ENCODE results near the gene BCAS2. TPM values are rescaled to one million over a fixed set of nuclear protein-coding genes. Genes with fewer than 3 reads are reported as not detected.
"Not testable (repeated sequence)": the region's sequence is repeated elsewhere in the genome, so short reads cannot be mapped to it uniquely, and the experiment has no call there.

Gene BCAS2
- total RNA-seq, 1 experiment from 2014 or later: 13.3 TPM

DNA sequence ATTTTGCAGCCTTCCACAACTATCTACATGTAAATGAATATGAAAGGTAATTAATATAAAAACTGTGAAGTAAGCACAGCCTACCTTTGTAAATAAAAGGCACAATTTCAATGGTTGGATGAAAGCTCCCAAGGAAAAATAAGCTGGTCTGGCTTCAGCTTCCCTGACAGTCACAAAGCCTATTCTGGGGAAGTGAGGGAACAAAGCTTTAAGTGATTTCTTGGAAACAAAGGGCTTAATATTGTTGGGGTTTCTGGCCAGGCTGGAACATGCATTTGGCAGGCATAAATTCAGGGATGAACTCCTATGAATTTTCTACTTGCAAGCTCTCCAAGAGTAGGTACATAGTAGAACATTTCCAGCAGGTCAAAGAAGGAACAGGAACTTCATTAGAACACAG is 17.3 kb downstream of the BCAS2 start:
- DNase-seq (ENCODE audit: low read depth): no peak
- in situ Hi-C loops (cut with HindIII; ENCODE audit: low pct_unique_long_range_greater_than_20kb, low sequenced_read_pairs): no loop called here

DNA sequence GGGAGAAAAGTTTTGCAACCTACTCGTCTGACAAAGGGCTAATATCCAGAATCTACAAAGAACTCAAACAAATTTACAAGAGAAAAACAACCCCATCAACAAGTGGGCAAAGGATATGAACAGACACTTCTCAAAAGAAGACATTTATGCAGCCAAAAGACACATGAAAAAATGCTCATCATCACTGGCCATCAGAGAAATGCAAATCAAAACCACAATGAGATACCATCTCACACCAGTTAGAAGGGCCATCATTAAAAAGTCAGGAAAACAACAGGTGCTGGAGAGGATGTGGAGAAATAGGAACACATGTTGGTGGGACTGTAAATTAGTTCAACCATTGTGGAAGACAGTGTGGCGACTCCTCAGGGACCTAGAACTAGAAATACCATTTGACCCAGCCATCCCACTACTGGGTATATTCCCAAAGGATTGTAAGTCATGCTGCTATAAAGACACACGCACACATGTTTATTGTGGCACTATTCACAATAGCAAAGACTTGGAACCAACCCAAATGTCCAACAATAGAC is 18.4 kb downstream of the BCAS2 start:
- in situ Hi-C loops (cut with HindIII; ENCODE audit: low pct_unique_long_range_greater_than_20kb, low sequenced_read_pairs); DNase-seq (ENCODE audit: low read depth): not testable (repeated sequence)

DNA sequence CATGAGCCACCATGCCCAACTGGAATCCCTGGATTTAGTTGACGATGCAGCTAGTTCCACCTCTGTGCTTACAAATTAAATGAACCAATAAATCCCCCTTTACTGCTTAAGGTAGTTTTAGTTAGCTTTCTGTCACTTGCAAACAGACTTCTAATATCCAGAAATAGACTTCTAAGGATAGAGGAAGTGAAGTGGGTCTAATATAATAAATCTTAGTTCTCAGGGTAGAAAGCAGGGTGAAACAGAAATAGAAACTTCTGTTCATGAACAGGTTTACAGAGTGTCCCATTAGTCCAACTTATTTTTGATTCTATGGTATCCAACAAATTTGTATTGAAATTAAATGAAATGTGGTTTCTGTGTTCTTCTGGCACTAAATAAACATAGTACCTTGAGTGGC is 20.1 kb downstream of the BCAS2 start:
- in situ Hi-C loops (cut with HindIII; ENCODE audit: low pct_unique_long_range_greater_than_20kb, low sequenced_read_pairs): no loop called here
- no peak for DNase-seq (ENCODE audit: low read depth)

GRCh38 chr1:114559356-114559755 is 22.1 kb downstream of the BCAS2 start:
- in situ Hi-C loops (cut with HindIII; ENCODE audit: low pct_unique_long_range_greater_than_20kb, low sequenced_read_pairs): no loop called here
- no peak for DNase-seq (ENCODE audit: low read depth)

- no peak for DNase-seq (ENCODE audit: low read depth)
- in situ Hi-C loops (cut with HindIII; ENCODE audit: low pct_unique_long_range_greater_than_20kb, low sequenced_read_pairs): no loop called here
These were observed 22.9 kb downstream of the BCAS2 start for GRCh38 chr1:114558544-114558943.

- DNase-seq (ENCODE audit: low read depth): no peak
- in situ Hi-C loops (cut with HindIII; ENCODE audit: low pct_unique_long_range_greater_than_20kb, low sequenced_read_pairs): no loop called here
These were observed 26.8 kb downstream of the BCAS2 start for GRCh38 chr1:114554577-114554976.

DNA sequence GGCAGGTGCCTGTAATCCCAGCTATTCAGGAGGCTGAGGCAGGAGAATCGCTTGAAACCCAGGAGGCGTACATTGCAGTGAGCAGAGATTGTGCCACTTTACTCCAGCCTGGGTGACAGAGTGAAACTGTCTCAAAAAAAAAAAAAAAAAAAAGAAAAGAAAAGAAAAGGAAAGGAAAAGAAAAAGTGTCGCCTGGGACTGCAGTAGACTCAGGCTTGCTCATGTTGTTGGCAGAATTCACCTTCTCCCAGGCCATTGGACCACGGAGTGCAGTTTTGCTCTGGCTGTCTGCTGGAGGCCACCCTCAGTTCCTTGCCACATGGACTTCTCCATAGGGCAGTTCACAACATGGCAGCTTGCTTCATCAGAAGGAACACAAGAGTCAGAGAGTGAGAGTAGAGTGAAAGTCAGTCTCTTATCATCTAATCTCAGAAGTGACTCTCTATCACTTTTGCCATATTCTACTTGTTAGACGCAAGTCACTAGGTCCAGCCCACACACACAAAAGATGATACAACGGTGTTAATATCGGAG is 29.2 kb downstream of the BCAS2 start:
- in situ Hi-C loops (cut with HindIII; ENCODE audit: low pct_unique_long_range_greater_than_20kb, low sequenced_read_pairs): no loop called here

GRCh38 chr1:114551400-114551799 is 30.0 kb downstream of the BCAS2 start:
- no peak for DNase-seq (ENCODE audit: low read depth)
- in situ Hi-C loops (cut with HindIII; ENCODE audit: low pct_unique_long_range_greater_than_20kb, low sequenced_read_pairs): no loop called here

More for the DNA sequence above, 29.2 kb downstream of the BCAS2 start:
- no peak for DNase-seq (ENCODE audit: low read depth)

- in situ Hi-C loops (cut with HindIII; ENCODE audit: low pct_unique_long_range_greater_than_20kb, low sequenced_read_pairs): no loop called here
- no peak for DNase-seq (ENCODE audit: low read depth)
These were observed 31.1 kb downstream of the BCAS2 start for GRCh38 chr1:114550336-114550735.

DNA sequence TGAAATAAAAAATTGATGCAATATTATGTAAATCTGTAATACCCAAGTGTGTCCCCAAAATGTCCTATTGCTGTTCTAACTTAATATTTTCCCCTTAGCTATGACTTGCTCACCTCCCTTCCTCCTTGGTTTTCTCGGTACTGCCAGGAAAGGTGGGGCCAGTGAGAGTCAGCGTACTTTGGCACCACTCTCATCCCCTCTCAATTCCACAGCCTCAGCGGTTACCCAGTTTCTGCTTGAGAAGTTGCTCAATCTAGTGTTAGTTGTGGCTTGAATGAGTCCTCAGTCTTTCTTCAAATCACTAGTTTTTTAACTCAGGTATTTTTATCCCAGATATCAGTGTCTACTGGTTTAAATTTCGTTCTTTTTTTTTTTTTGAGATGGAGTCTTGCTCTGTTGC is 32.3 kb downstream of the BCAS2 start:
- DNase-seq (ENCODE audit: low read depth): no peak
- in situ Hi-C loops (cut with HindIII; ENCODE audit: low pct_unique_long_range_greater_than_20kb, low sequenced_read_pairs): no loop called here

GRCh38 chr1:114547076-114547475 is 34.3 kb downstream of the BCAS2 start:
- in situ Hi-C loops (cut with HindIII; ENCODE audit: low pct_unique_long_range_greater_than_20kb, low sequenced_read_pairs): no loop called here
- no peak for DNase-seq (ENCODE audit: low read depth)

DNA sequence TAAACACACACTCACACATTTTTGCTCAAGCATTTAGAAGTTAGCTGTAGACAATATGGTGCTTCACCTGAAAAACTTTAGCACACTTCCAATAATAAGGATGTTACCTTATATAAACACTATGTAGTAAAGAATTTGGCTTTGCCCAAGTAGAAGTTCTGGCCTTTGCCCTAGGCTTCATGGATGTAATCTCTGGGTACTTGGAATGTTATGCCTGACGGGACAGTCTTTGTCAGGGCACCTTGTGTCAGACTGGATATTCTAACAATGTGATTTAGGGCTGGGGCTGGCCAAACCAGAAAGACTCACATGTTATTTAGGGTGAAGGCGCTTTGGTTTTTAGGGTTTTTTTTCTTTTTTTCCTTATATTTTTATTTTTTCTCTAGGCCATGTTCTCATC is 35.6 kb downstream of the BCAS2 start:
- DNase-seq (ENCODE audit: low read depth): no peak
- in situ Hi-C loops (cut with HindIII; ENCODE audit: low pct_unique_long_range_greater_than_20kb, low sequenced_read_pairs): no loop called here

GRCh38 chr1:114545315-114545714 is 36.1 kb downstream of the BCAS2 start:
- no peak for DNase-seq (ENCODE audit: low read depth)
- in situ Hi-C loops (cut with HindIII; ENCODE audit: low pct_unique_long_range_greater_than_20kb, low sequenced_read_pairs): no loop called here

- in situ Hi-C loops (cut with HindIII; ENCODE audit: low pct_unique_long_range_greater_than_20kb, low sequenced_read_pairs): no loop called here
- no peak for DNase-seq (ENCODE audit: low read depth)
These were observed 40.6 kb downstream of the BCAS2 start for GRCh38 chr1:114540821-114541220.

GRCh38 chr1:114540272-114540671 is 41.1 kb downstream of the BCAS2 start:
- DNase-seq (ENCODE audit: low read depth): no peak
- in situ Hi-C loops (cut with HindIII; ENCODE audit: low pct_unique_long_range_greater_than_20kb, low sequenced_read_pairs): no loop called here

DNA sequence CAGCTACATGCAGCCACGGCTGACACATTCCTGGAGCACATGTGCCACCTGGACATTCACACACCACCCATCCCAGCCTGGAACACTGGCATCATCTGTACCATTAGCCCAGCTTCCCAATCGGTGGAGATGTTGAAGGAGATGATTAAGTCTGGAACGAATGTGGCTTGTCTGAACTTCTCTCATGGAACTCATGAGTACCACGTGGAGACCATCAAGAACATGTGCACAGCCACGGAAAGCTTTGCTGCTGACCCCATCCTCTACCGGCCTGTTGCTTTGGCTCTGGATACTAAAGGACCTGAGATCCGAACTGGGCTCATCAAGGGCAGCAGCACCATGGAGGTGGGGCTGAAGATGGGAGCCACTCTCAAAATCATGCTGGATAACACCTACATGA is 45.4 kb downstream of the BCAS2 start:
- DNase-seq (ENCODE audit: low read depth): no peak
- in situ Hi-C loops (cut with HindIII; ENCODE audit: low pct_unique_long_range_greater_than_20kb, low sequenced_read_pairs): no loop called here

GRCh38 chr1:114535401-114535800 is 46.0 kb downstream of the BCAS2 start:
- DNase-seq (ENCODE audit: low read depth): no peak
- in situ Hi-C loops (cut with HindIII; ENCODE audit: low pct_unique_long_range_greater_than_20kb, low sequenced_read_pairs): no loop called here

- in situ Hi-C loops (cut with HindIII; ENCODE audit: low pct_unique_long_range_greater_than_20kb, low sequenced_read_pairs): no loop called here
- no peak for DNase-seq (ENCODE audit: low read depth)
These were observed 50.3 kb downstream of the BCAS2 start for GRCh38 chr1:114531094-114531493.

- in situ Hi-C loops (cut with HindIII; ENCODE audit: low pct_unique_long_range_greater_than_20kb, low sequenced_read_pairs): no loop called here
- DNase-seq (ENCODE audit: low read depth): no peak
These were observed 51.2 kb downstream of the BCAS2 start for GRCh38 chr1:114530224-114530623.

GRCh38 chr1:114524944-114525343 is 56.5 kb downstream of the BCAS2 start:
- DNase-seq (ENCODE audit: low read depth): no peak
- in situ Hi-C loops (cut with HindIII; ENCODE audit: low pct_unique_long_range_greater_than_20kb, low sequenced_read_pairs): no loop called here

DNA sequence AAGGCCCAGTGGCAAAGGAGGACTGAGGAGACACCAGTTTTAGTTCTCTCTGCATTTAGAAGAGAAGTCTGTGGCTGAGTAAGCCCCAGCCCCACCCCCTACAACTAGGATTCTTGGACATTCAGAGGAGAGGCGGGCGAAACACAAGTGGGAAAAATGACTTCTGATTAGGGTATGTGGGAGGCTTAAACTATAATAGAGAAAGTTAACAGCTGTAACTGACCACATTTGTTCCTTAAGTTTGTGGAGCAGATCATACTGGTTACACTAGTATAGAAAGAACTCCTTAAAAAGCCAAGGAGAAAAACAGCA is 59.2 kb downstream of the BCAS2 start:
- no peak for DNase-seq (ENCODE audit: low read depth)
- in situ Hi-C loops (cut with HindIII; ENCODE audit: low pct_unique_long_range_greater_than_20kb, low sequenced_read_pairs): no loop called here
